ENCODE data around the gene ME3.
"Not testable (repeated sequence)": the region's sequence is repeated elsewhere in the genome, so short reads cannot be mapped to it uniquely, and the experiment has no call there.

ME3 gene

DNA sequence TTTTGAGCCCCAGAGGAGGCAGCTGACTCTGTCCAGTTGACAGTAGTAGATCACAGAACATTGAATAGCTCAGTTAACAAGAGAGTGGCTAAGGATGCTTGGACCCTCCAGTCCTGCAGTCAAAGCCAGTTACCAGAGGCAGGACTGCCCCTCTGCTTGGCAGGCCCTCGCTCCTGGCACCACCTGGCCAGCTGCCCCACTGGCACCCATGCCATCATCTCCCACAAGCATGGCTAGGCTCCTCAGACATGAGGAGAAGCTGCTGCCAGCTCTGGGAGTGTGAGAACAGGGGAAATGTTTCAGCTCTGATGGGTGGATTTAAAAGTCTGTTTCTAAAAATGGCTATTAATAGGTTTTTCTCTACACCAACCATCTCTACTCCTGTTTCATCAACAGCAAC is 13.9 kb downstream of the ME3 start:
- Histone ChIP-seq H3K4me2 (no peak overlapping the region), H3K9ac (no peak overlapping the region), H3K27me3 (ENCODE audit: insufficient read depth, low read depth) (no peaks in the 10 kb centered on the region), H3K4me3 (IDR thresholded peaks at IDR 0.05; ENCODE audit: insufficient read depth, low read depth, low read length) (no peak overlapping the region), H2AFZ (ENCODE audit: low read depth) (no peak overlapping the region), H3K36me3 (ENCODE audit: insufficient read depth) (no peaks in the 10 kb centered on the region), H3K79me2 (ENCODE audit: insufficient read depth, low read depth) (no peaks in the 10 kb centered on the region), H3K4me1 (ENCODE audit: low read depth, poor library complexity, severe bottlenecking) (no peaks in the 10 kb centered on the region), H4K20me1 (ENCODE audit: insufficient read depth) (no peaks in the 10 kb centered on the region), H3K27ac (no peak overlapping the region)
- TF ChIP-seq, protein P1, sequence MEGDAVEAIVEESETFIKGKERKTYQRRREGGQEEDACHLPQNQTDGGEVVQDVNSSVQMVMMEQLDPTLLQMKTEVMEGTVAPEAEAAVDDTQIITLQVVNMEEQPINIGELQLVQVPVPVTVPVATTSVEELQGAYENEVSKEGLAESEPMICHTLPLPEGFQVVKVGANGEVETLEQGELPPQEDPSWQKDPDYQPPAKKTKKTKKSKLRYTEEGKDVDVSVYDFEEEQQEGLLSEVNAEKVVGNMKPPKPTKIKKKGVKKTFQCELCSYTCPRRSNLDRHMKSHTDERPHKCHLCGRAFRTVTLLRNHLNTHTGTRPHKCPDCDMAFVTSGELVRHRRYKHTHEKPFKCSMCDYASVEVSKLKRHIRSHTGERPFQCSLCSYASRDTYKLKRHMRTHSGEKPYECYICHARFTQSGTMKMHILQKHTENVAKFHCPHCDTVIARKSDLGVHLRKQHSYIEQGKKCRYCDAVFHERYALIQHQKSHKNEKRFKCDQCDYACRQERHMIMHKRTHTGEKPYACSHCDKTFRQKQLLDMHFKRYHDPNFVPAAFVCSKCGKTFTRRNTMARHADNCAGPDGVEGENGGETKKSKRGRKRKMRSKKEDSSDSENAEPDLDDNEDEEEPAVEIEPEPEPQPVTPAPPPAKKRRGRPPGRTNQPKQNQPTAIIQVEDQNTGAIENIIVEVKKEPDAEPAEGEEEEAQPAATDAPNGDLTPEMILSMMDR (conservative IDR thresholded peaks at IDR 0.05; ENCODE audit: low read depth, low read length) = no peak

DNA sequence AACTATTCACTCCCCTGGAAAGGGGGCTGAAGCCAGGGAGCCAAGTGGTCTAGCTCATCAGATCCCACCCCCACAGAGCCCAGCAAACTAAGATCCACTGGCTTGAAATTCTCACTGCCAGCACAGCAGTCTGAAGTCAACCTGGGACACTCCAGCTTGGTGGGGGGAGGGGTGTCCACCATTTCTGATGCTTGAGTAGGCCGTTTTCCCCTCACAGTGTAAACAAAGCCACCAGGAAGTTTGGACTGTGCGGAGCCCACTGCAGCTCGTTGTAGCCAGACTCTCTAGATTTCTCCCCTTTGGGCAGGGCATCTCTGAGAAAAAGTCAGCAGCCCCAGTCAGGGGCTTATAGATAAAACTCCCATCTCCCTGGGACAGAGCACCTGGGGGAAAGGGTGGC is 27.2 kb downstream of the ME3 start:
- not testable (repeated sequence) for H3K9ac ChIP-seq; H3K4me3 ChIP-seq (IDR thresholded peaks at IDR 0.05; ENCODE audit: insufficient read depth, low read depth, low read length); H3K36me3 ChIP-seq (ENCODE audit: insufficient read depth); H3K27ac ChIP-seq; H4K20me1 ChIP-seq (ENCODE audit: insufficient read depth); H3K4me1 ChIP-seq (ENCODE audit: low read depth, poor library complexity, severe bottlenecking); H3K4me2 ChIP-seq; H2AFZ ChIP-seq (ENCODE audit: low read depth); H3K79me2 ChIP-seq (ENCODE audit: insufficient read depth, low read depth); H3K27me3 ChIP-seq (ENCODE audit: insufficient read depth, low read depth)

DNA sequence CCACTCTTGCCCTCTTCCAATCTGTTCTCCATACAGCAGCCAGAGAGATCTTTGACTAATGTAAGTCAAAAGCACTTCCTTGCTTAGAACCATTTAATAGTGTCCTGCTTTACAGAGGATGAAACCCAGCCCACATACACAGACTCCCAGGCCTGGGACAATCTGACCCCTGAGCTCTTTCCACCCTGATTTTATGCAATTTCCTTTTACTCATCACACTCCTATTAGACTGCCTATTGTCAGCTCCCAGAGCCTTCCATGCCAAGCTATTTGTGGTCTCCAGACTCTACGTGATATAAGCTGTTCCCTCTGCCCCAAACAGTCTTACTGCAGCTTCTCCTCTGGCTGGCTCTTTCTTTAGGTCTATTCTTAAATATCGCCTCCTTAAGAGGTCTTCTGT is 28.1 kb downstream of the ME3 start:
- Histone ChIP-seq H3K27me3 (ENCODE audit: insufficient read depth, low read depth) (no peaks in the 10 kb centered on the region), H3K4me3 (IDR thresholded peaks at IDR 0.05; ENCODE audit: insufficient read depth, low read depth, low read length) (no peak overlapping the region), H2AFZ (ENCODE audit: low read depth) (no peak overlapping the region), H4K20me1 (ENCODE audit: insufficient read depth) (no peaks in the 10 kb centered on the region), H3K27ac (no peak overlapping the region), H3K36me3 (ENCODE audit: insufficient read depth) (no peaks in the 10 kb centered on the region), H3K4me2 (no peak overlapping the region), H3K9ac (no peak overlapping the region), H3K4me1 (ENCODE audit: low read depth, poor library complexity, severe bottlenecking) (no peaks in the 10 kb centered on the region), H3K79me2 (ENCODE audit: insufficient read depth, low read depth) (no peaks in the 10 kb centered on the region)
- TF ChIP-seq, protein P1 (conservative IDR thresholded peaks at IDR 0.05; ENCODE audit: low read depth, low read length) = no peak

DNA sequence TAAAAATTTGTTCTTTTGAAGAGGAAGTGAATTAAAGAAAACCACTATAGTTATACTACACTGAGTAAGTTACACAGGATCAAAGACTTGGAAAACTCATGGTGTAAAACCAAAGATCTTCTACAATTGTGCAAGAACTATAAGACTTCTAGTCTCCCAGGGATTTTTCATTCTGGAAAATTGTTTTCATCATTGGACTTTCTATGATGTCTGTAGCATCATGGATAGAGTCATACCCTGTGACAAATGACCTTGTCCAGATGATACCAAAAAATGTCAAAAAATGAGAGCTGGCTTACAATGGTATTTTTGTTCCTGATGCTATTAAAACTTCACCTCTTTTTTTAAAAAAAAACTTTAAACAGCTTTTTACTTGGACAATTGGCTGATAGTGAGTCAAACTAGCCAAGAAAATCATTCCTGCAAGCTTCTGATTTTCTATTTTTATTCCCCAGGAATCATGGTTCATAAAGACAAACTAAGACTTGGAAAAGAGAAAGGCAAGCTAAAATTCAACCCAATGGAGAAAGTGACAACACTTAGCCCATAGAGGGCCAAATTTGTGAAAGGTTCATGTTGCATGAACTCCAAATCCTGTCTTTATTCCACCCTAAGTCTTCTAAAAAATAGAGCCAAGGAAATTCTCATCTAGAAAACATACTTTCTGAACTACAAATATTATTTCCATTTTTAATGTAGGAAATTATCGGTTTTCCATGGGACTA is 30.7 kb downstream of the ME3 start:
- H3K4me3 ChIP-seq (IDR thresholded peaks at IDR 0.05; ENCODE audit: insufficient read depth, low read depth, low read length) = no peak overlapping the region
- no peaks in the 10 kb centered on the region for H3K79me2 ChIP-seq (ENCODE audit: insufficient read depth, low read depth)
- H3K27me3 ChIP-seq (ENCODE audit: insufficient read depth, low read depth) = no peaks in the 10 kb centered on the region
- H3K4me1 ChIP-seq (ENCODE audit: low read depth, poor library complexity, severe bottlenecking) = peaks cover 6% of the 10 kb centered on the region
- no peak overlapping the region for H3K9ac ChIP-seq
- no peak overlapping the region for H3K4me2 ChIP-seq
- H3K36me3 ChIP-seq (ENCODE audit: insufficient read depth) = no peaks in the 10 kb centered on the region
- no peak overlapping the region for H2AFZ ChIP-seq (ENCODE audit: low read depth)
- H3K27ac ChIP-seq = no peak overlapping the region
- H4K20me1 ChIP-seq (ENCODE audit: insufficient read depth) = no peaks in the 10 kb centered on the region
- TF ChIP-seq, protein P1 (conservative IDR thresholded peaks at IDR 0.05; ENCODE audit: low read depth, low read length) = no peak

DNA sequence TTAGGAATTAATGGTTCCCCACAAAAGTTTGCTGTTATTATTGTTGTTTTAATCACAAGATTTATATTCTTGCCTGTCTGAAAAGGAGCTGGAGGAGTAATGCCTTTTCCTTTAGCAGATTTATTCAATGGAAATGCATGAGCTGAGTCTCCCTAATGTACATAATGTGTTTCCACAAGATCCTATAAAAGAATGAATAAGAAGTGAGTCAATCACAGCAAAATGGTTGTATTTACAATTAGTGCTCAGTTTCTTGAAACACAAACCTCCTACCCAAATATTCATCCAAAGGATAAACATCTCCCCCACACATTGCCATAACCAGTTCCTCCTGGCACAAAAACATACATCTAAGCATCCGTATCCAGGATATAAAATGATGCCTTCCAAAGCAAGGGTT is 33.3 kb downstream of the ME3 start:
- TF ChIP-seq, protein P1 (conservative IDR thresholded peaks at IDR 0.05; ENCODE audit: low read depth, low read length) = no peak
- Histone ChIP-seq H3K4me2 (no peak overlapping the region), H3K27ac (no peak overlapping the region)

More for the DNA sequence above, 33.3 kb downstream of the ME3 start:
- Histone ChIP-seq H4K20me1 (ENCODE audit: insufficient read depth) (no peaks in the 10 kb centered on the region), H3K36me3 (ENCODE audit: insufficient read depth) (no peaks in the 10 kb centered on the region), H3K9ac (no peak overlapping the region), H2AFZ (ENCODE audit: low read depth) (no peak overlapping the region), H3K4me3 (IDR thresholded peaks at IDR 0.05; ENCODE audit: insufficient read depth, low read depth, low read length) (no peak overlapping the region), H3K27me3 (ENCODE audit: insufficient read depth, low read depth) (no peaks in the 10 kb centered on the region), H3K79me2 (ENCODE audit: insufficient read depth, low read depth) (no peaks in the 10 kb centered on the region), H3K4me1 (ENCODE audit: low read depth, poor library complexity, severe bottlenecking) (peaks cover 6% of the 10 kb centered on the region)
